Transverse colon (tissue), 4 donors: ENCODE data around the gene NCMAP. TPM values are rescaled to one million over a fixed set of nuclear protein-coding genes. Genes with fewer than 3 reads are reported as not detected.

Source experiments
- DNase-seq: peaks from one replicate; pipeline ENCODE4 v3.0.0-alpha.2; 2019
- H3K27ac ChIP-seq, 4 donors: fragments of 200-600 bp; sonication (generic); 2 replicates each; pipeline ENCODE4 v1.5.1; 2016 to 2018; ENCODE audit warnings: inconsistent platforms in 4 of 4
- H3K27me3 ChIP-seq: fragments of 200-600 bp; sonication (generic); 2 replicates; pipeline ENCODE4 v1.5.1; 2017; ENCODE audit warnings: inconsistent platforms
- H3K36me3 ChIP-seq, 4 donors: fragments of 200-600 bp; sonication (generic); 2 replicates each; pipeline ENCODE4 v1.5.1; 2017 to 2019; ENCODE audit warnings: inconsistent platforms in 4 of 4
- H3K4me1 ChIP-seq, 4 donors: fragments of 200-600 bp; sonication (generic); 2 replicates each; pipeline ENCODE4 v1.5.1; 2017 to 2020; ENCODE audit warnings: inconsistent platforms in 4 of 4
- H3K4me3 ChIP-seq, 4 donors: fragments of 200-600 bp; sonication (generic); 1 replicate in 1 of 4; 2 replicates in 3 of 4; pipeline versions ENCODE4 v1.5.1 to v1.6.1; 2017 to 2019; ENCODE audit warnings: inconsistent platforms in 4 of 4
- H3K9me3 ChIP-seq, 2 donors: fragments of 200-600 bp; sonication (generic); 2 replicates each; pipeline ENCODE4 v1.5.1; 2017 to 2019; ENCODE audit warnings: inconsistent platforms in 2 of 2
- CTCF ChIP-seq, 5 experiments: fragments of 200-600 bp in 3 of 5; fragments of 450-650 bp in 2 of 5; sonication (generic) in 3 of 5; IDR thresholded peaks; 1 replicate in 2 of 5; 2 replicates in 3 of 5; pipeline ENCODE4 v1.5.1; 2016 to 2017; ENCODE audit warnings: antibody characterized with exemption in 5 of 5, inconsistent platforms in 3 of 5, mild to moderate bottlenecking in 2 of 5, moderate library complexity in 1 of 5
- EP300 ChIP-seq: sonication (generic); formaldehyde crosslinking; IDR thresholded peaks from one replicate; pipeline ENCODE4 v1.6.1; 2017; ENCODE audit warnings: antibody characterized with exemption, low read depth
- POLR2A ChIP-seq: fragments of 450-650 bp; IDR thresholded peaks from one replicate; pipeline ENCODE4 v1.6.1; 2016; ENCODE audit warnings: antibody characterized with exemption, mild to moderate bottlenecking, moderate library complexity
- POLR2AphosphoS5 ChIP-seq, 3 donors: sonication (generic); formaldehyde crosslinking; IDR thresholded peaks; one replicate each; pipeline ENCODE4 v1.6.1; 2016; ENCODE audit warnings: antibody characterized with exemption in 3 of 3
- WGBS, 2 donors: methylation state at CpG; one replicate each; pipeline ENCODE4 v1.1.5; 2018; ENCODE audit warnings: low coverage in 1 of 2; 5-methylcytosine and 5-hydroxymethylcytosine counted together
- in situ Hi-C, 4 donors: fragments of 200-750 bp; cut with MboI; loops; one replicate each; pipeline versions ENCODE4 v1.15.0 to v1.15.1; 2017; ENCODE audit warnings: low sequenced_read_pairs in 3 of 4, low pct_ligation_motif_present in 1 of 4, low pct_unique_long_range_greater_than_20kb in 1 of 4
- intact Hi-C: fragments of 100-400 bp; cut with DNase I; formaldehyde crosslinking; loops from one replicate; pipeline ENCODE4 v1.15.1; 2023; ENCODE audit warnings: low total_unique reads
- total RNA-seq, 4 donors: library from RNA; depleted of rRNA; stranded (reverse); fragments of >200 nt; gene quantifications; one replicate each; pipeline ENCODE4 v1.1.0, GENCODE V29; 2016

NCMAP gene
- total RNA-seq, 4 donors from 2014 or later: 0.37 to 2.2 (median 1.4) TPM; not detected in 1

DNA sequence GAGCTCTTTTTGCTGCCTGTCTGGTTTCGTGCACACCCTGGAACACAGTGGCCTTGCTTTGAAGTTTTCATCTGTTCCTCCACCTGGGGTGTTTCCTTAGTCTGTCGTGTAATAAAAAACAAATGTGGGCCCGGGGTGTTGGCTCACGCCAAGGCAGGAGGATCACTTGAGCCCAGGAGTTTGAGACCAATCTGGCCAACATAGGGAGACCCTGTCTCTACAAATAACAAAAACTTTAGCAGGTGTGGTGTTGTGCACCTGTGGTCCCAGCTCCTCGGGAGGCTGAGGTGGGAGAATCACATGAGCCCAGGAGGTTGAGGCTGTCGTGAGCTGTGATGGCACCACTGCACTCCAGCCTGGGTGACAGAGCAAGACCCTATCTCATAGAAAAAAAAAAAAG lies 4.5 kb downstream of the NCMAP start:
- no peaks in the 10 kb centered on the region for H3K36me3 ChIP-seq
- intact Hi-C loops (no loop called here), in situ Hi-C loops (no loop called here)
- TF ChIP-seq EP300 (no peak), CTCF (IDR thresholded peaks at IDR 0.05) (no peak), POLR2A (no peak), POLR2AphosphoS5 (IDR thresholded peaks at IDR 0.05) (no peak)
- H3K4me1 ChIP-seq: peaks cover 0 to 11% (median 6%) of the 10 kb centered on the region in 4 donors
- 75% methylated on average over 6 of the region's 6 CpGs; no CpG with 5 or more reads in 1 of the 2 donors for WGBS, 2 donors
- H3K4me3 ChIP-seq: no peak overlapping the region
- no peaks in the 10 kb centered on the region for H3K9me3 ChIP-seq
- H3K27me3 ChIP-seq: peaks cover 28% of the 10 kb centered on the region
- H3K27ac ChIP-seq: no peak overlapping the region
- no peak for DNase-seq

DNA sequence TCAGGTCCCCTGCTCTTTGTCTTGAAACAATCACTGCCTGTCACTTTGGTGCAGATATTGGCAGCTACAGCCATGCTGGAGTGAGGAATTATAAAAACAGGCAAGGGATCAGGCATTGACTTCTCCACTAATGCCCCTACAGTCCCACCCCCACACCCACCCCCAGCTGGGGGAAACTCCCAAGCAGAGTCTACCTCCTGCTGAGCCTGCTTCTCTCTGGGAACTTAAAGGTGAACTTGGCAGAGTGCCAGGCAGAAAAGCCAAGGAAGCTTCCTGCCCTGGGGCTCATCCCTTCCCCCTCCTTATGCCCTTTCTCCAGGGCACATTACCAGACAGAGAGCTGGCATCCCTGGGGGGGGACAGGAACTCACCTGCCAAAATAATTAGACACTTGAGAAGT lies 6.7 kb downstream of the NCMAP start:
- peak; percentile 34 for DNase-seq
- Histone ChIP-seq H3K36me3 (no peaks in the 10 kb centered on the region), H3K4me1 (no peaks in the 10 kb centered on the region), H3K4me3 (no peak overlapping the region), H3K27me3 (peaks cover 11% of the 10 kb centered on the region), H3K9me3 (no peaks in the 10 kb centered on the region), H3K27ac (no peak overlapping the region)
- in situ Hi-C loops: no loop called here
- intact Hi-C loops: no loop called here
- TF ChIP-seq EP300 (no peak), CTCF (IDR thresholded peaks at IDR 0.05) (no peak), POLR2A (no peak), POLR2AphosphoS5 (IDR thresholded peaks at IDR 0.05) (no peak)

DNA sequence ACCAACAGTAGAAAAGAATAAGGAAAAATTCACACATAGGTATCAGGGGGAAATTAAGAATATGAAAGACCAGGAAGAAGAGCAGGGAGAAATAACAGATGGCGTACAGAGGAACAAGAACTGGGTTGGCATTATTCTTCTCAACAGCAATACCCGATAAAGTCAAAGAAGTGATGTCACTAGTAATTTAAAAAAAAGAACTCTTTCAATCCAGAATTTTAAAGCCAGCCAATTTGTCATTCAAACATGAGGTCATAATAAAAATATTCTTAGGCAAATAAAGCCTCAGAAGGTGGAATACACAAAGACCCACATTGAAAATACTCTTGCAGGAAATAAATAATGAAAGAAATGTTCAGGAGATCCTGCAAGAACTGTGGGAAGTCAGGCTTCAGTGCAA lies 8.8 kb downstream of the NCMAP start:
- Histone ChIP-seq H3K36me3 (no peaks in the 10 kb centered on the region), H3K4me1 (peaks cover 0 to 4% (median 0%) of the 10 kb centered on the region in 4 donors), H3K27ac (no peak overlapping the region), H3K27me3 (no peaks in the 10 kb centered on the region), H3K9me3 (no peaks in the 10 kb centered on the region), H3K4me3 (no peak overlapping the region)
- no peak for DNase-seq
- TF ChIP-seq POLR2AphosphoS5 (IDR thresholded peaks at IDR 0.05): no peak
- TF ChIP-seq CTCF (IDR thresholded peaks at IDR 0.05): no peak
- no peak for TF ChIP-seq POLR2A
- no peak for TF ChIP-seq EP300
- in situ Hi-C loops (no loop called here), intact Hi-C loops (no loop called here)
- WGBS, 2 donors: 71 to 88% methylated on average over 1 to 2 of the region's 2 CpGs

DNA sequence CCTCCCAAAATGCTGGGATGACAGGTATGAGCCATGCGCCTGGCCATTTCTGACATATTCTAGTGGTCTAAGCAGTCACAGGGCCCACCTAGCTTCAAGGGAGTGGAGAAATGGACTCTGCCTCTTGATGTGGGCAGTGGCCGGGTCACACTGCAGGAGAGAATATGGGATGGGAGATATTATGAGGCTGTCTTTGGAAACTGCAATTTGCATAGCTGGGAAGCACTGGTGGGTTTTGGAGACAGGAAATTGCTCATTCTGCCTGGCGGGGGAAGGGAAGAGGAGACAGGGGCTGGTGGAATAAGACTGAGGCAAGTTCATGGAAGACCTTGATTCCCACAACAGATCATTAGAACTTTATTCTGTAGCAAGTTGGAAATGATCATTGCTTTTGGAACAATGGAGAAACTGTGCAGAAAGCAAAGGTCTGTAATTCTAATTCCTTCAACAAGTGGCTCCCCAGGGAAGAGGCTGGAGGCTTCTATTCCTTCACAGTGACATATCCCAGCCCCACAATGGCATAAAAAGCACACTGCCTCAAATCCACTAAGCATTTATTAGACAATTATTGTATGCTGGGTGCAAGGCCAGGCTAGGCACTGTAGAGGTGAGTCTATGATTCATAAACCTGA lies 10.5 kb downstream of the NCMAP start:
- Histone ChIP-seq H3K36me3 (no peaks in the 10 kb centered on the region), H3K9me3 (no peaks in the 10 kb centered on the region), H3K27ac (no peak overlapping the region), H3K4me1 (peaks cover 0 to 4% (median 0%) of the 10 kb centered on the region in 4 donors), H3K4me3 (no peak overlapping the region), H3K27me3 (no peaks in the 10 kb centered on the region)
- no peak for DNase-seq
- in situ Hi-C loops: no loop called here
- 85% methylated on average over 3 of the region's 3 CpGs; no CpG with 5 or more reads in 1 of the 2 donors for WGBS, 2 donors
- intact Hi-C loops: no loop called here
- TF ChIP-seq POLR2AphosphoS5 (IDR thresholded peaks at IDR 0.05): no peak
- no peak for TF ChIP-seq CTCF (IDR thresholded peaks at IDR 0.05)
- TF ChIP-seq EP300: no peak
- TF ChIP-seq POLR2A: no peak
